ENCODE results near the gene ROBO1.

DNA sequence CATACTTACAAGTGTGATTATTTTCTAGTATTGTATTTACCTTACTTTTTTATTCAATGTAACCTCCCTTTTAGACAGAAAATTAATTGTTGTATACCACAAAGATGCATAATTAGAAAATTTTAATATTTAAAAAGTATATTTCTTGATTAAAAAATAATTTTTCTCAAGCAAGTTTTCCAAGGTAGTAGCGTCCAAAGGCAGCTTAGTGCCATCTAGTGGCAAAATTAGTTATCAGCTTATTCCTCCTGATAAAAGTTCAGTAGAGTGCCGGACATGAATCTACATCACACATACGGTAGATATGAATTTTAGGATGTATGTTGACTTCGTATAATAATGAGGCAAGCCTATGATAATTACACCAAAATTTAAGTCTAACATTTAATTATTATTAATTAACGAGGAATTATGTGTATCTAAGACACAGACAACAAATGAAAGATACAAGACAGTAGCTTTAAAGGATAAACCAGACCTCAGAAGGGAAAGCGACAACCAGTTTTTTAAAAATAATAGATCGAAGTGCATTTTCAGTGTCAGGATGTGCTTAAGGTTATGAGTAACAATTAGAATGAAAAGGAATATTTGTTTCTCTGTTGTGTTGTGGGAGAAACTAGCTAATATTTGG, 405.9 kb downstream of the ROBO1 start:
- TF ChIP-seq, protein P1, sequence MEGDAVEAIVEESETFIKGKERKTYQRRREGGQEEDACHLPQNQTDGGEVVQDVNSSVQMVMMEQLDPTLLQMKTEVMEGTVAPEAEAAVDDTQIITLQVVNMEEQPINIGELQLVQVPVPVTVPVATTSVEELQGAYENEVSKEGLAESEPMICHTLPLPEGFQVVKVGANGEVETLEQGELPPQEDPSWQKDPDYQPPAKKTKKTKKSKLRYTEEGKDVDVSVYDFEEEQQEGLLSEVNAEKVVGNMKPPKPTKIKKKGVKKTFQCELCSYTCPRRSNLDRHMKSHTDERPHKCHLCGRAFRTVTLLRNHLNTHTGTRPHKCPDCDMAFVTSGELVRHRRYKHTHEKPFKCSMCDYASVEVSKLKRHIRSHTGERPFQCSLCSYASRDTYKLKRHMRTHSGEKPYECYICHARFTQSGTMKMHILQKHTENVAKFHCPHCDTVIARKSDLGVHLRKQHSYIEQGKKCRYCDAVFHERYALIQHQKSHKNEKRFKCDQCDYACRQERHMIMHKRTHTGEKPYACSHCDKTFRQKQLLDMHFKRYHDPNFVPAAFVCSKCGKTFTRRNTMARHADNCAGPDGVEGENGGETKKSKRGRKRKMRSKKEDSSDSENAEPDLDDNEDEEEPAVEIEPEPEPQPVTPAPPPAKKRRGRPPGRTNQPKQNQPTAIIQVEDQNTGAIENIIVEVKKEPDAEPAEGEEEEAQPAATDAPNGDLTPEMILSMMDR (IDR thresholded peaks at IDR 0.05) = peak; percentile 69
- TF ChIP-seq EZH2 (IDR thresholded peaks at IDR 0.05; ENCODE audit: borderline replicate concordance, insufficient read depth, low read depth, low read length, poor library complexity, severe bottlenecking) = no peak

Measured in B cell (primary cell).